GM19455 (cell line): ENCODE data around the gene CCDC144A.
"Not testable (repeated sequence)": the region's sequence is repeated elsewhere in the genome, so short reads cannot be mapped to it uniquely, and the experiment has no call there.

ENCODE experiments used
- ATAC-seq: cut with Tn5 transposase; IDR thresholded peaks from one replicate; pipeline ENCODE4 v1.9.1; 2021; ENCODE audit not compliant: unreplicated experiment

The CCDC144A gene

DNA sequence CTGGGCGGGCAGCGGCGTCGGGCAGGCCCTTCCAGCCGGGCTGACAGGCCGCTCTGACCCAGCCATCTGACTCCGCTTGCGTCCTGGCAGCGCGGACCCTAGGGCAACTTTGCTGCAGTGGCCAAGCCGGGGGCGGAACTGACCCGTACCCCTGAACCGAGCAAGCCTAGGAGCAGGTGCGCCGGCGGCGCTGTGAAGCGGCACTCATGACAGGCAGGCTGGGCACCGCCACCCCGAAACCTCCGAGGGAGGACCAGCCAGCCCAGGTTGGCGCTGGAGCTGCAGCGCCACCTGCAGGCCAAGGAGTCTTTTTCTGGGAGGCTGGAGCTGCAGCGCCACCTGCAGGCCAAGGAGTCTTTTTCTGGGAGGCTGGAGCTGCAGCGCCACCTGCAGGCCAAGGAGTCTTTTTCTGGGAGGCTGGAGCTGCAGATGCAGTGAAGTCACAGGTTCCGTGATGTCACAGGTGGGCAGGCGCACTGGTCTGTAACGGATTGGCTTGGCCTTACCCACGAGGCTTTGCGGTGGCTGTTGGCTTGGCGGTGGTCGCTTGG lies at the start of gene CCDC144A:
CCDC144A (plus strand) TSS at position 511 of the 551 bp plus-strand sequence. CDS start 160 bp downstream, outside the sequence.
- ATAC-seq = not testable (repeated sequence)

- ATAC-seq = no peak
These were observed 40.5 kb upstream of the CCDC144A start for GRCh38 chr17:16649585-16649984.

GRCh38 chr17:16652252-16652651 lies 37.8 kb upstream of the CCDC144A start:
- no peak for ATAC-seq

DNA sequence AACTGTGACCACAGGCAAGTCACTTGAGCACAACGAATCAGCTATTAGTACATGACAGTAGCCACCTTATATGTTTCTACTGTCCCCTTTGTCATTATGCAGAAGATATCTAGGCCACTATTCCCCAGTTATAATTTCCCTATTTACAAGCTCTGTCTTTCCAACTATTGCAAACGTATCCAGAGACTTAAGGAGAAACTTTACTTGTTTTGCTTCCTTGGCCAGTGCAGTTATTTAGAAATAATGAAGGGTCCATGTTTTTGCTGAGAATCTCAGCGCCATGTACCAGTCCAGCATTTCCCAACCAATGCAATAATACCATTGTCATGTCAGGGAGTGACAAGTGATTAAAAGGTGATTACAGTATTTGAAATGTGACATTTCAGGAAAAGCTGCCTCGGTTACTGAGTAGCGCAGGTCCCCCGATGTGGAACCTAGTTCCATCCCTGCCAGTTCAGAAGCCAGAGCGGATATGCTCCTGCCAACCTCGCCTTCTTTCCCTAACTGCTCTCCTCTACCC lies 37.1 kb upstream of the CCDC144A start:
- ATAC-seq = peak; percentile 26

GRCh38 chr17:16653367-16654041 lies 36.5 kb upstream of the CCDC144A start, which contains the start of gene ZNF624:
Gene ZNF624, minus strand, starts transcription at chr17:16653850.
- ATAC-seq = peak; percentile 94

DNA sequence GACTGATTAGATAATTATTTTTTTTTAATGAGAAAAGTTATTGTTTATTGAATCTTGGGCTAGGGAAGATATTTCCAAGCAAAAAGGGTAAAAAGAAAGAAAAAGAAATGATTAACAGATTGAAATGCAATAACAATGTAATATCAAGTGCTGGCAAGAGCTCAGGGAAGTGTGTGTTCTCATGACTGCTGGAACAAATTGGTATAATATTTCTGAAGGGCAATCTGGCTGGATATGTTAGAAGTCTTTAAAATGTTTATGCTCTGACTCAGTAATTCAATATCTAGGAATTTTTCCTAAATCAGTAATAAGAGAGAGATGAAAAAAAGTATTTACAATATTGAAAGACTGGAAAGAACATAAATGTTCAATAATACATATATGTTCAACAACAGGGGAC lies 28.8 kb upstream of the CCDC144A start:
- ATAC-seq = no peak

GRCh38 chr17:16662936-16663335 lies 27.1 kb upstream of the CCDC144A start:
- no peak for ATAC-seq

DNA sequence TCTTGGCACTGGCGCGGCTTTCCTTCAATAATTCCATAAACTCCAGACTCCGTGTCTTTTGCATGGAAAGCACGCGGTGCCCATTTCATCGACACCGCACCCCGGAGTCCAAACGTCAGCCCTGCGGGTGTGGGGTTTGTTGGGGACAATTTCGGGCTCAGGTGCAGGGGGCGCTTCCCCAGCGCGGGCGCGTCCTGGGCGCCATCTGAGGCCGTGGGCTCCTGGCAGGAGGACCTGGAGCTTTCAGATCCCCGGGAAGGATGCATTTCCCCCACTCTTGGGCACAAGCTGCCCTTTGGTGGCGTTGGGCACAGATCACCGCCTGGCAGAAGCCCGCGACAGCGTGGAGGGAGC lies 23.5 kb upstream of the CCDC144A start:
- not testable (repeated sequence) for ATAC-seq

- ATAC-seq = not testable (repeated sequence)
These were observed 23.0 kb upstream of the CCDC144A start for GRCh38 chr17:16666907-16667636.

DNA sequence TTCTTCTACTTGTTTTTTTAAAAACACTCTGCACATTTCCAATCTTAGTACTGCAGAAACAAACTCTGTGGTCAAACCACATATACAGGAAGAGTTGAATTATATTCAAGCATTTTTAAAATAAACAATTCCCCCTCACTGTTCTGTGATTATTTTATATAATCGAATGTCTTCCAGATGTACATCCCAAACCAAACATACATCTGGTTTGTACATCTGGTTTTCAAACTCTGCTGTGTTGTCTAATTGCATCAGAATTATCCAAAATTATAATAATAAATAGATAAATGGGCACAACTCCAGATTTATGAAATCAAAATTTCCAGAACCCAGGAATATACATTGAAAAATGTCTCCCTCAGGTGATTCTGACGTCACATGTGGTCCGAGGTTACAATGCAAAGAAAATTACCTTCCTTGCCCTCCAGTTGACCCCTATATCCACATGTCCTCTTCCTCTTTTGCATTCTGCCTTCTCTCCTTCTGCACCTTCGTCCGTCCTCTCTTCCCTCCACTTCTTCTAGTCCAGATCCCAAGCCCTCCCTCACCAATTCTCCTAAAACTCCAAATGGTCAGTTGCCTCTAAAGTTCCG lies 13.3 kb upstream of the CCDC144A start:
- ATAC-seq = no peak

DNA sequence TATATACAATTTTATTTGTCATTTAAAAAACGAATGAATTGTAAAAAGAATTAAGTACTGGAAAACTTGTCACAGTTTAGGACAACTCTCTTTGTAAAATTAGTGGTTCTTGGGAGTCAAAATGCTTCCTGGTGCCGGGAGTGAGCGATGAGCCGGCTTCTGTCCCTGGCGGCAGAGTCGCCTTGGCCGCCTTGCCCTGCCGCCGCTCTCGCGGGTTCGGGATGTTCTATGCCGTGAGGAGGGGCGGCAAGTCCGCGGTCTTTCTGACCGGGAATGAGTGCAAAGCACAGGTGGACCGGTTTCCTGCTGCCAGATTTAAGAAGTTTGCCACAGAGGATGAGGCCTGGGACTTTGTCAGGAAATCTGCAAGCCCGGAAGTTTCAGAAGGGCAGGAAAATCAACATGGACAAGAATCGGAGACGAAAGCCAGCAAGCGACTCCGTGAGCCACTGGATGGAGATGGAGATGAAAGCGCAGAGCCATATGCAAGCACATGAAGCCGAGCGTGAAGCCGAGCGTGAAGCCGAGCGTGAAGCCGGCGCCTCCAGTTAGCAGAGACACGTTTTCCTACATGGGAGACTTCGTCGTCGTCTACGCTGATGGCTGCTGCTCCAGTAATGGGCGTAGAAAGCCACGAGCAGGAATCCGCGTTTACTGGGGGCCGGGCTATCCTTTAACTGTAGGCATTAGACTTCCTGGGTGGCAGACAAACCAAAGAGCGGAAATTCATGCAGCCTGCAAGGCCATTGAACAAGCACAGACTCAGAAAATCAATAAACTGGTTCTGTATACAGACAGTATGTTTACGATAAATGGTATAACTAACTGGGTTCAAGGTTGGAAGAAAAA lies 6.5 kb upstream of the CCDC144A start:
- ATAC-seq = not testable (repeated sequence)

DNA sequence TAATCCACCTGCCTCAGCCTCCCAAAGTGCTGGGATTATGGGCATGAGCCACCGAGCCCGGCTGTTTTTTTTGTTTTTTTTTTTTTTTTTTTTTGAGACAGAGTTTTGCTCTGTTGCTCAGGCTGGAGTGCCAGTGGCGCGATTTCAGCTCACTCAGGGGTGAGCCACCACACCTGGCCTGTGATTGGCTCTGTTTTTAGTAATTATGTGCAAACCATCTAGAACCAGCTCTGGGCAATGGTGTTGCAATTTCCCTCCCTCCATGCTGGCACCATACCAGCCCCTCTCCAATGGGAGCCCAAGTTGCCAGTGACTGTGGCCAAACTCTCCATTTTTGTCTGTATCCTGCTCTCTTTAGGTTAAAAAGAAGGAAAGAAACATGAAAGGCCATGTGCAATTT lies 4.0 kb upstream of the CCDC144A start:
- ATAC-seq = not testable (repeated sequence)

- ATAC-seq = not testable (repeated sequence)
These were observed 2.9 kb upstream of the CCDC144A start for GRCh38 chr17:16687151-16687550.

GRCh38 chr17:16690447-16690846 lies 406 bp downstream of the CCDC144A start:
- not testable (repeated sequence) for ATAC-seq

- not testable (repeated sequence) for ATAC-seq
These were observed 7.6 kb downstream of the CCDC144A start for GRCh38 chr17:16697603-16698002.

DNA sequence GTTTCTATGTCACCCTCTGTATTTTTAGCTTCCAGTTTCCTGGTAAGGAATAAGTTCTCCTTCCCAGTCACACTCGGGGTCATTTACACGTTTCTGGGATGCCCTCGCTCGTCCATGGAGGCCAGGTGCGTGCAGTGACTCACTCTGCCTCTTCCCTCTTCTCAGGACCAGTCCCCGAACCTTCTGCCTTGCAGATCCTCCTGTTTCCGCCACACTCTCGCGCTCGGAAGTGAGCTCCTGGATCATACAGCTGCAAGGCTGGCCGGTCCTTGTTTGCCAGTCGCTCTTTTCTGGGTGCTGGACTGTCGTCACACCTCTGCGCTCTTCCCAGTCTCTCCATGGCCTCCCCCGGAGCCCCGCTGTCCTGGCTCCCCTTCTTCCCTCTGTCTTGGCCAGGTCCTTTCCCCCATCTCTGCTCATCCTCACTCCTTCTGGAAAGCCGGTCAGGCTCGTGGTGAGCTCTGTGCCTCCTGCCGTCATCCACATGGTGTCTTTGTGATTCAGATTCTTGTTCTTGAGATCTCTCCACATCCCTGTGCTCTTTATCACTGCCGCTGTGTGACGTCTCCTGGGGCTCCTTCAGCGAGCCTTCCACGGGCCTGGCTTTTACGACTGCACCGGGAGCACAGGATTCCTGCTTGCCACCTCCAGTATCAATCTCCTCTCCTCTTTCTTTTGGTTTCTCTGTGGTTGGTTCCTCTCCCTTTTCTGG lies 55.6 kb downstream of the CCDC144A start:
- not testable (repeated sequence) for ATAC-seq

GRCh38 chr17:16746571-16746970 lies 56.5 kb downstream of the CCDC144A start:
- not testable (repeated sequence) for ATAC-seq

DNA sequence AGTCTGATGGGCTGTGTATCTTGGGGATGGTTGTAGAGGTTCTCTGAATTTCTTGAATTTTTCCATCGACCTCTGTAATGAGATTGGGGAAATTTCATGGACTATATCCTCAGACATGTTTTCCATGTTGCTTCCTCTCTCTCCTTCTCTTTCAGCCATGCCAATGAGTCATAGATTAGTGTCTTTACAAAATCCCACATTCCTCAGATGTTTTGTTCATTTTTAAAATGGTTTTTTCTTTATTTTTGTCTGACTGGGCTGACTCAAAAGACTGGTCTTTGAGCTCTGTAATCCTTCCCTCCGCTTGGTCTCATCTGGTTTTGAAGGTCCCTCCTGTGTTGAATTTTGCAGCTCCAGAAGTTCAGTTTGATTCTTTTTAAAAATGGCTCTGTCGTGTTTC lies 60.5 kb downstream of the CCDC144A start:
- ATAC-seq = not testable (repeated sequence)

DNA sequence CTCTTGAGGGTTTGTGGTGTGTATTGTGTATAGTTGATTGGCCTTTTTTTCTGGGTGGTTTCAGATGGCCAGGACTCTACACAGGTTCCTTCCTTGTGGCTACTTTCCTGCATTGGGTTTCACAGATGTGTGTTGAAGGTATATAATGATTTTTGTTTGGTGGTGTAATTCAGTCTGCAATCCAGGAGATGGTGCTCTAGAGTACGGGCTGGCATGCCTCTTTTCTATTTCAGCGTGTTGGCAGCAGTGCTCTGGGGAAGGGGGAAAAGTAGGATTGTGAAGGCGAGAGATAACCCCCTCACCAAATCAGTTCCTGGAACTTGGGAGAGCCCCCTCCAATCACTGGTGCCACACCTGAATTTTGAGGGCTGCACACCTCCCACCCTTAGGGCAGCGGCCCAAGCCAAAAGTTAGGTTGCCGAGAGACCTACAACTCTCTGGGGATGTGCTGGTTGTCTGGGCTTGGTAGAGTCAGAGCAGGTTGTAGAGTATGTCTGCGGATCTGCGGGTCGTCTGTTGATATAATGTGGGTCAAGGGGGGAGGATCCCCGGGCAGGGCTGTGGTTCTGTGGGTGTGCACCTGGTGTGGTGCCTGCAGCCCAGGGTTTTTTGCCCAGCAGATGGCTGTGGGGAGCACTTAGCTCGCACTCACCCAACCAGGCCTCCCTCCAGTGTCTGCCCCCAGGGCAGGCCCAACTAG lies 61.3 kb downstream of the CCDC144A start:
- not testable (repeated sequence) for ATAC-seq
